Activated CD4-positive, CD25-positive, alpha-beta regulatory T cell treated with anti-CD3 and anti-CD28 coated beads, Interleukin-2, amount 50 U/mL, for 16 hours (primary cell): ENCODE results near the gene MS4A15.
"Not testable (repeated sequence)": the region's sequence is repeated elsewhere in the genome, so short reads cannot be mapped to it uniquely, and the experiment has no call there.

Experiments
- DNase-seq: peaks from one replicate; pipeline ENCODE4 v3.0.0-alpha.2; 2020; ENCODE audit warnings: low read depth, low spot score

Gene MS4A15

GRCh38 chr11:60754887-60755286 lies 1.8 kb upstream of the MS4A15 start:
- DNase-seq, result no peak

- no peak for DNase-seq
These were observed 649 bp downstream of the MS4A15 start for GRCh38 chr11:60757231-60757800.

GRCh38 chr11:60758671-60759070 lies 2.0 kb downstream of the MS4A15 start:
- not testable (repeated sequence) for DNase-seq

- not testable (repeated sequence) for DNase-seq
These were observed 3.0 kb downstream of the MS4A15 start for GRCh38 chr11:60759438-60760225.

- DNase-seq, result no peak
These were observed 4.9 kb downstream of the MS4A15 start for GRCh38 chr11:60761436-60762190.

- DNase-seq, result no peak
These were observed 6.4 kb downstream of the MS4A15 start for GRCh38 chr11:60762851-60763691.

- no peak for DNase-seq
These were observed 7.2 kb downstream of the MS4A15 start for GRCh38 chr11:60763692-60764369.

- no peak for DNase-seq
These were observed 8.2 kb downstream of the MS4A15 start for GRCh38 chr11:60764879-60765278.

- no peak for DNase-seq
These were observed 8.7 kb downstream of the MS4A15 start for GRCh38 chr11:60765355-60765754.

- DNase-seq, result no peak
These were observed 9.9 kb downstream of the MS4A15 start for GRCh38 chr11:60766547-60766946.

GRCh38 chr11:60767388-60767811 lies 10.7 kb downstream of the MS4A15 start:
- no peak for DNase-seq

GRCh38 chr11:60768202-60768601 lies 11.5 kb downstream of the MS4A15 start:
- no peak for DNase-seq

GRCh38 chr11:60769273-60769672 lies 12.6 kb downstream of the MS4A15 start:
- DNase-seq, result no peak

- no peak for DNase-seq
These were observed 13.1 kb downstream of the MS4A15 start for GRCh38 chr11:60769811-60770210.

- DNase-seq, result no peak
These were observed 14.5 kb downstream of the MS4A15 start for GRCh38 chr11:60771146-60771545.

GRCh38 chr11:60771879-60772525 lies 15.3 kb downstream of the MS4A15 start:
- DNase-seq, result no peak

GRCh38 chr11:60772666-60773065 lies 16.0 kb downstream of the MS4A15 start:
- DNase-seq, result no peak

GRCh38 chr11:60774726-60775125 lies 18.1 kb downstream of the MS4A15 start:
- no peak for DNase-seq

GRCh38 chr11:60775420-60775961 lies 18.8 kb downstream of the MS4A15 start:
- peak; percentile 52 for DNase-seq

GRCh38 chr11:60776167-60776566 lies 19.5 kb downstream of the MS4A15 start:
- DNase-seq, result no peak
